Measurements from ENCODE around the gene COA7. TPM values are rescaled to one million over a fixed set of nuclear protein-coding genes. Genes with fewer than 3 reads are reported as not detected.

COA7 gene
- total and polyA plus RNA-seq, 2 experiments from 2014 or later: 7.6 to 10.4 TPM

- Histone ChIP-seq H3K27me3 (no peaks in the 10 kb centered on the region), H3K27ac (no peak overlapping the region), H3K36me3 (no peaks in the 10 kb centered on the region), H3K4me3 (no peak overlapping the region), H3K4me1 (ENCODE audit: low read depth) (no peaks in the 10 kb centered on the region), H3K9me3 (ENCODE audit: low read depth) (no peaks in the 10 kb centered on the region)
- TF ChIP-seq, protein P1, sequence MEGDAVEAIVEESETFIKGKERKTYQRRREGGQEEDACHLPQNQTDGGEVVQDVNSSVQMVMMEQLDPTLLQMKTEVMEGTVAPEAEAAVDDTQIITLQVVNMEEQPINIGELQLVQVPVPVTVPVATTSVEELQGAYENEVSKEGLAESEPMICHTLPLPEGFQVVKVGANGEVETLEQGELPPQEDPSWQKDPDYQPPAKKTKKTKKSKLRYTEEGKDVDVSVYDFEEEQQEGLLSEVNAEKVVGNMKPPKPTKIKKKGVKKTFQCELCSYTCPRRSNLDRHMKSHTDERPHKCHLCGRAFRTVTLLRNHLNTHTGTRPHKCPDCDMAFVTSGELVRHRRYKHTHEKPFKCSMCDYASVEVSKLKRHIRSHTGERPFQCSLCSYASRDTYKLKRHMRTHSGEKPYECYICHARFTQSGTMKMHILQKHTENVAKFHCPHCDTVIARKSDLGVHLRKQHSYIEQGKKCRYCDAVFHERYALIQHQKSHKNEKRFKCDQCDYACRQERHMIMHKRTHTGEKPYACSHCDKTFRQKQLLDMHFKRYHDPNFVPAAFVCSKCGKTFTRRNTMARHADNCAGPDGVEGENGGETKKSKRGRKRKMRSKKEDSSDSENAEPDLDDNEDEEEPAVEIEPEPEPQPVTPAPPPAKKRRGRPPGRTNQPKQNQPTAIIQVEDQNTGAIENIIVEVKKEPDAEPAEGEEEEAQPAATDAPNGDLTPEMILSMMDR (IDR thresholded peaks at IDR 0.05; ENCODE audit: low read depth, low read length): no peak
- peak in 1 of 2 donors; percentile 91 for DNase-seq (ENCODE audit: low read depth in 1 of 2, low spot score in 1 of 2)
Observed at GRCh38 chr1:52707927-52708655, 9.9 kb upstream of the COA7 start.

- Histone ChIP-seq H3K36me3 (no peaks in the 10 kb centered on the region), H3K27me3 (no peaks in the 10 kb centered on the region), H3K4me3 (no peak overlapping the region), H3K4me1 (ENCODE audit: low read depth) (no peaks in the 10 kb centered on the region), H3K27ac (no peak overlapping the region), H3K9me3 (ENCODE audit: low read depth) (no peaks in the 10 kb centered on the region)
- TF ChIP-seq, protein P1 (IDR thresholded peaks at IDR 0.05; ENCODE audit: low read depth, low read length): no peak
- no peak for DNase-seq (ENCODE audit: low read depth in 1 of 2, low spot score in 1 of 2)
Observed at GRCh38 chr1:52706941-52707926, 9.1 kb upstream of the COA7 start.

DNA sequence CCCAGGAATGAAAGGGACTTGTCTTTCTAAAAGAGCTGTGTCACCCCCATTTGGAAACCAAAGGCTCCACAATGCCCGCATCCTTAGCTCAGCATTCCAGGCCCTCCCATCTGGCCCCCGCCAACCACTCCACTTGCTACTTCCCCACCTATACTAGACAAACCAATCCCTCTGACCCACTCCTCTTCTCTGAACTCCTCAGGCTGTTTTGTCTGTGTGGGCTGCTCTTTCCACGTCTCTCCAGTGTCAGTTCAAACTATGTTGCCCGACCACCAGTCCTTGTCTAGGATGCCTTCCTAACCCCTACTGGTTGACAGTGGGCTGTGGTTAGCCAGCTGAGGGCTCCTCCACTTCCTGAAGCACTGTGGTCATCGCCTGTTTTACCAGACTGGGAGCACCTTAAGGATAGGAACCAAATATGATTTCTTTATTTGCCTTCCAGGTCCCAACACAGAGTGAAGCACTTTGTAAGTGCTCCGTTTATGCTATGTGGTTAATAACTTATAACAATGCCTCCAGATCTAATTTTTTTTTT lies 8.1 kb upstream of the COA7 start:
- TF ChIP-seq, protein P1 (IDR thresholded peaks at IDR 0.05; ENCODE audit: low read depth, low read length): no peak
- no peaks in the 10 kb centered on the region for H3K36me3 ChIP-seq
- H3K4me3 ChIP-seq: no peak overlapping the region
- no peaks in the 10 kb centered on the region for H3K27me3 ChIP-seq
- no peak overlapping the region for H3K27ac ChIP-seq
- no peaks in the 10 kb centered on the region for H3K9me3 ChIP-seq (ENCODE audit: low read depth)
- no peaks in the 10 kb centered on the region for H3K4me1 ChIP-seq (ENCODE audit: low read depth)
- no peak for DNase-seq (ENCODE audit: low read depth in 1 of 2, low spot score in 1 of 2)

GRCh38 chr1:52702886-52703787 lies 5.0 kb upstream of the COA7 start:
- H3K4me3 ChIP-seq: peak overlapping the region; percentile 29
- no peaks in the 10 kb centered on the region for H3K27me3 ChIP-seq
- TF ChIP-seq, protein P1 (IDR thresholded peaks at IDR 0.05; ENCODE audit: low read depth, low read length): no peak
- peak; percentile 94 for DNase-seq (ENCODE audit: low read depth in 1 of 2, low spot score in 1 of 2)
- H3K36me3 ChIP-seq: no peaks in the 10 kb centered on the region
- no peaks in the 10 kb centered on the region for H3K9me3 ChIP-seq (ENCODE audit: low read depth)
- H3K27ac ChIP-seq: peak overlapping the region; percentile 81
- H3K4me1 ChIP-seq (ENCODE audit: low read depth): no peaks in the 10 kb centered on the region

DNA sequence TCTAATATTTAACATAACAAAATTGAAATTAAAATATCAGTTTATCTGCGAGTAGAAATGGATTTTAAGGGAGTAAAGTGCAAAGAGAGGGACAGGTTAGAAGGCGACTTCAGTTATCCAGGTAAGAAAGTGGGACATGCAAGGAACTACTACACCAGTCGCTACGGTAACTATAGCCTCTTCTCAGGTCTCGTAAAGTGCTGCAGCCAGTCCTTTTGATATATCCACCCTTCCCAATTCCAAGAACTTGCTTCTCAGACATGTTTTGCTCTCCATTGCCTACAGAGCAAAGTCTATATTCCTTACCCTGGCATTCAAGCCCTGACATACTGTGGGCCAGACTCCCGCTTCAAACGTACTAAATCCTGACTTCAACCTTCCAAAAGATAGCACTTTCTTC lies 2.5 kb downstream of the COA7 start:
- Histone ChIP-seq H3K4me1 (ENCODE audit: low read depth) (no peaks in the 10 kb centered on the region), H3K36me3 (peaks cover 12% of the 10 kb centered on the region), H3K27me3 (no peaks in the 10 kb centered on the region), H3K9me3 (ENCODE audit: low read depth) (no peaks in the 10 kb centered on the region), H3K27ac (no peak overlapping the region), H3K4me3 (no peak overlapping the region)
- DNase-seq (ENCODE audit: low read depth in 1 of 2, low spot score in 1 of 2): no peak
- TF ChIP-seq, protein P1 (IDR thresholded peaks at IDR 0.05; ENCODE audit: low read depth, low read length): no peak
